Measurements from ENCODE around the gene HOXD11.

HOXD11 gene

GRCh38 chr2:176142281-176142680, 35.2 kb downstream of the HOXD11 start:
- no peaks in the 10 kb centered on the region for H4K20me1 ChIP-seq (ENCODE audit: insufficient read depth, low read length)
- H3K9me3 ChIP-seq (ENCODE audit: low read length), result no peaks in the 10 kb centered on the region
- H3K9ac ChIP-seq (ENCODE audit: low read length), result no peak overlapping the region
- H3K9me2 ChIP-seq (ENCODE audit: low read depth, low read length), result no peaks in the 10 kb centered on the region
- TF ChIP-seq EZH2 (IDR thresholded peaks at IDR 0.05; ENCODE audit: borderline replicate concordance, low read length) (no peak), CTCF (IDR thresholded peaks at IDR 0.05; ENCODE audit: low read length) (no peak)
- no peaks in the 10 kb centered on the region for H3K36me3 ChIP-seq (ENCODE audit: insufficient read depth, low read length)
- 0 out of 2 replicates have a peak, but pooled peaks cover 3% of the 10 kb centered on the region for H3K27me3 ChIP-seq (ENCODE audit: insufficient read depth, low read length)
- no peak overlapping the region for H2AFZ ChIP-seq (ENCODE audit: low read length)
- H3K4me3 ChIP-seq (ENCODE audit: low read depth, low read length, poor library complexity, severe bottlenecking), result no peak overlapping the region
- no peaks in the 10 kb centered on the region for H3K79me2 ChIP-seq (ENCODE audit: insufficient read depth, low read length)
- H3K27ac ChIP-seq (ENCODE audit: low read depth, low read length, poor library complexity, severe bottlenecking), result no peak overlapping the region
- peaks cover 5% of the 10 kb centered on the region for H3K4me1 ChIP-seq (ENCODE audit: insufficient read depth, low read length, severe bottlenecking)
- H3F3A ChIP-seq (ENCODE audit: insufficient read depth, low read length), result no peaks in the 10 kb centered on the region
- H3K4me2 ChIP-seq (ENCODE audit: low read length), result no peak overlapping the region

GRCh38 chr2:176145085-176145969, 38.2 kb downstream of the HOXD11 start:
- no peak for TF ChIP-seq EZH2 (IDR thresholded peaks at IDR 0.05; ENCODE audit: borderline replicate concordance, low read length)
- Histone ChIP-seq H3K4me3 (ENCODE audit: low read depth, low read length, poor library complexity, severe bottlenecking) (no peak overlapping the region), H3K9me3 (ENCODE audit: low read length) (no peaks in the 10 kb centered on the region), H2AFZ (ENCODE audit: low read length) (no peak overlapping the region), H3K4me2 (ENCODE audit: low read length) (no peak overlapping the region), H3K27me3 (ENCODE audit: insufficient read depth, low read length) (0 out of 2 replicates have a peak, but pooled peaks cover 3% of the 10 kb centered on the region), H4K20me1 (ENCODE audit: insufficient read depth, low read length) (no peaks in the 10 kb centered on the region), H3K4me1 (ENCODE audit: insufficient read depth, low read length, severe bottlenecking) (peaks cover under 1% of the 10 kb centered on the region), H3K79me2 (ENCODE audit: insufficient read depth, low read length) (no peaks in the 10 kb centered on the region), H3K9me2 (ENCODE audit: low read depth, low read length) (no peaks in the 10 kb centered on the region), H3F3A (ENCODE audit: insufficient read depth, low read length) (no peaks in the 10 kb centered on the region), H3K9ac (ENCODE audit: low read length) (no peak overlapping the region), H3K36me3 (ENCODE audit: insufficient read depth, low read length) (no peaks in the 10 kb centered on the region), H3K27ac (ENCODE audit: low read depth, low read length, poor library complexity, severe bottlenecking) (no peak overlapping the region)

GRCh38 chr2:176146101-176146500, 39.0 kb downstream of the HOXD11 start:
- Histone ChIP-seq H3K9me3 (ENCODE audit: low read length) (no peaks in the 10 kb centered on the region), H3K27me3 (ENCODE audit: insufficient read depth, low read length) (0 out of 2 replicates have a peak, but pooled peaks cover 3% of the 10 kb centered on the region), H3K9ac (ENCODE audit: low read length) (no peak overlapping the region), H2AFZ (ENCODE audit: low read length) (no peak overlapping the region), H3K79me2 (ENCODE audit: insufficient read depth, low read length) (no peaks in the 10 kb centered on the region), H4K20me1 (ENCODE audit: insufficient read depth, low read length) (no peaks in the 10 kb centered on the region), H3K4me3 (ENCODE audit: low read depth, low read length, poor library complexity, severe bottlenecking) (no peak overlapping the region), H3K9me2 (ENCODE audit: low read depth, low read length) (no peaks in the 10 kb centered on the region), H3K36me3 (ENCODE audit: insufficient read depth, low read length) (no peaks in the 10 kb centered on the region), H3K4me1 (ENCODE audit: insufficient read depth, low read length, severe bottlenecking) (no peaks in the 10 kb centered on the region), H3K27ac (ENCODE audit: low read depth, low read length, poor library complexity, severe bottlenecking) (no peak overlapping the region), H3K4me2 (ENCODE audit: low read length) (no peak overlapping the region), H3F3A (ENCODE audit: insufficient read depth, low read length) (no peaks in the 10 kb centered on the region)
- TF ChIP-seq CTCF (IDR thresholded peaks at IDR 0.05; ENCODE audit: low read length) (no peak), EZH2 (IDR thresholded peaks at IDR 0.05; ENCODE audit: borderline replicate concordance, low read length) (no peak)
